GM12801 (cell line): Measurements from ENCODE around the gene LRRC23.

Experiments used
- TF ChIP-seq, protein P1 (sequence below): IDR thresholded peaks from one replicate; pipeline ENCODE4 v1.5.1; 2011; ENCODE audit warnings: control low read depth; ENCODE audit not compliant: insufficient read length; ENCODE audit errors: extremely low read depth

Gene LRRC23

DNA sequence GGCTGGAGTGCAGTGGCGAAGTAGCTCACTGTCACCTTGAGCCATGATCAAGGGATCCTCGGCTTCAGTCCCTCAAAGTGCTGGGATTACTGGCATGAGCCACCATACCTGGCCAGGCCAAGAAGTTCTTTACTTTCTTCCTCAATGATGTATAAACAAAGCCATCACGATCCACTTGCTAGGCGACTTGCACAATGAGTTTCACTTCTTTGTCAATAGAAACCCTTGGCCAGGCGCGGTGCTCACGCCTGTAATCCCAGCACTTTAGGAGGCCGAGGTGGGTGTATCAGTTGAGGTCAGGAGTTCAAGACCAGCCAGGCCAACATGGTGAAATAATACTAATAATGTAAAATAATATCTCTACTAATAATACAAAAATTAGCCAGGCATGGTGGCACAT, 17.2 kb upstream of the LRRC23 start:
- TF ChIP-seq, protein P1, sequence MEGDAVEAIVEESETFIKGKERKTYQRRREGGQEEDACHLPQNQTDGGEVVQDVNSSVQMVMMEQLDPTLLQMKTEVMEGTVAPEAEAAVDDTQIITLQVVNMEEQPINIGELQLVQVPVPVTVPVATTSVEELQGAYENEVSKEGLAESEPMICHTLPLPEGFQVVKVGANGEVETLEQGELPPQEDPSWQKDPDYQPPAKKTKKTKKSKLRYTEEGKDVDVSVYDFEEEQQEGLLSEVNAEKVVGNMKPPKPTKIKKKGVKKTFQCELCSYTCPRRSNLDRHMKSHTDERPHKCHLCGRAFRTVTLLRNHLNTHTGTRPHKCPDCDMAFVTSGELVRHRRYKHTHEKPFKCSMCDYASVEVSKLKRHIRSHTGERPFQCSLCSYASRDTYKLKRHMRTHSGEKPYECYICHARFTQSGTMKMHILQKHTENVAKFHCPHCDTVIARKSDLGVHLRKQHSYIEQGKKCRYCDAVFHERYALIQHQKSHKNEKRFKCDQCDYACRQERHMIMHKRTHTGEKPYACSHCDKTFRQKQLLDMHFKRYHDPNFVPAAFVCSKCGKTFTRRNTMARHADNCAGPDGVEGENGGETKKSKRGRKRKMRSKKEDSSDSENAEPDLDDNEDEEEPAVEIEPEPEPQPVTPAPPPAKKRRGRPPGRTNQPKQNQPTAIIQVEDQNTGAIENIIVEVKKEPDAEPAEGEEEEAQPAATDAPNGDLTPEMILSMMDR: no peak

DNA sequence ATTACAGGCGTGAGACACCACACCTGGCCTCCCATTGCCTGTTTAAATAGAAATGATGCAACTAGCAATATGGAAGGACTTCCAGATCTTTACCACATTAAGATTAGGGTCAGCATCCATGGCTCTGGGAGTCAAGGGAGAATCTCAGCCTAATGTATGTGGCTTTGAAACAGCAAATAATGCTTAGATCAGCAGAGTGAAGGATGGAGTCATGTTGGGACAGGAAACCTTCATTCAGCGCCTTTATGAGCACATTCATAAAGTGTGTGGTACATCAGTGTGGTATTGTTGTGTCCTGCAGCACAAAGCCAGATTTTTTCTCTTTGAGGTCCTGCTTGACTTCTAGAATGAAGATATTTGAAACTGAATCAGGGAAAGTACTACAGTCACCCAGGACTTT, 16.3 kb upstream of the LRRC23 start:
- TF ChIP-seq, protein P1: no peak

DNA sequence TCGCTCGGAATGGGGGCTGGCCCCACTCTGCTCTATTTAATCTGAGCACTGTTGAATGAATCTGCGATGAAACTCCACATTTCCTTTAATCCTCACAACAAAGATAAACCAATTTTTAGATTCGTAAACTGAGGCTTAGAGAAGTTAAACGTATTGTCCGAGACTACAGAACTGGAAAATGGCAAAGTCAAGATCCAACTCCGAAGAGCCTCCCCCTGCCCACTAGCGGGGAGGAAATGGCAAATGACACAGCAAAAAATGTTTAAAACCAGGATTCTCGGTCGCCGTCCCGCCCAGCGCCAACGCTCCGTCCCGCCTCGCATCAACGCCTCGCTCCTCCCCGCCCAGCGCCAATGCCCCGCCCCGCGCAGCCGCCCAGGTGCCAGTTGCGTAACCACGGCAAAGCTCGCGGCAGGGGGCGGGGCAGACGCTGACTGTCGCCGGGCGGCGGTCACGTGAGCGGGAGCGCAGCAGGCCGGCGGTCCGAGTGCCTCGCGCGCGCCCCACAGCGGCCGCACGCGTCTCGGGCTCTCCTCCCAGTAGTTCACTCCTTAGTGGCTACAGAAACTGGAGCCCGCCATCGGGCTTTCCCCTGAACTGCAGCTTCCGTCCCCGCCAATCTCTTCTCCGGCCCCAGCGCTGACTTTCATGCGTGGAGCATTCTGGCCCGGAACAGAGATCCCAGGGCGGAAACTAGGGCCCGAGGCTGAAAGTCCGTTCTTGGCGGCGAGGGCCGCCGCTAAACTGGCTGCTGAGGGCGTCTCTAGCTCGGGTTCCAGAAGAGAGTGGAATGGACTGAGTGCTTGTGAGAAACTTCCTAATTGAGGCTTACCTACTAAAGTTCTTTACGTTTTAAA, 13.6 kb upstream of the LRRC23 start:
- TF ChIP-seq, protein P1: no peak

DNA sequence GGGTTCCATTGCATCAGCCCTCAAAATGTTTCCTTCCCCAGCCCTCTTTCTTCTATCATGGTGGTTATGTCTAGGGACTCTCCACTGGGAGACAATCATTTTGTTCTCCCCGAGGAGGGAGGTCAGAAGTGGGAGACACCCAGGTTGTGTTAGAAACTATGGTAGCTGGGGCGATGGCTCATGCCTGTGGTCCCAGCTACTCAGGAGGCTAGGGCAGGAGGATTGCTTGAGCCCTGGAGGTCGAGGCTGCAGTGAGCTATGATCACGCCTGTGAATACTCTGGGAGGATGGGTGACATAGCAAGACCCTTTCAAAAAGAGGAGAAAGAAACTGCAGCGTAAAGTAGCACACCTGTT, 13.0 kb upstream of the LRRC23 start:
- TF ChIP-seq, protein P1: no peak

DNA sequence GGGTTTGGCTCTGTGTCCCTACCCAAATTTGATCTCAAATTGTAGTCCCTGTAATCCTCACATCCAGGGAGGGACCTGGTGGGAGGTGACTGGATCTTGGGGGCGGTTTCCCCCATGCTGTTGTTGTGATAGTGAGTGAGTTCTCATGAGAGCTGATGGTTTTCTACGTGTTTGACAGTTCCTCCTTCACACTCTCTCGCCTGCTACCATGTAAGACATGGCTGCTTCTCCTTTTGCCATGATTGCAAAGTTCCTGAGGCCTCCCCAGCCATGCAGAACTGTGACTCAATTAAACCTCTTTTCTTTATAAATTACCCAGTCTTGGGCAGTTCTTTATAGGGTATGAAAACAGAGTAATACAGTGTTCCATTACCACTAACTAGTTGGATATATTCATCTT, 10.3 kb upstream of the LRRC23 start:
- TF ChIP-seq, protein P1: no peak

DNA sequence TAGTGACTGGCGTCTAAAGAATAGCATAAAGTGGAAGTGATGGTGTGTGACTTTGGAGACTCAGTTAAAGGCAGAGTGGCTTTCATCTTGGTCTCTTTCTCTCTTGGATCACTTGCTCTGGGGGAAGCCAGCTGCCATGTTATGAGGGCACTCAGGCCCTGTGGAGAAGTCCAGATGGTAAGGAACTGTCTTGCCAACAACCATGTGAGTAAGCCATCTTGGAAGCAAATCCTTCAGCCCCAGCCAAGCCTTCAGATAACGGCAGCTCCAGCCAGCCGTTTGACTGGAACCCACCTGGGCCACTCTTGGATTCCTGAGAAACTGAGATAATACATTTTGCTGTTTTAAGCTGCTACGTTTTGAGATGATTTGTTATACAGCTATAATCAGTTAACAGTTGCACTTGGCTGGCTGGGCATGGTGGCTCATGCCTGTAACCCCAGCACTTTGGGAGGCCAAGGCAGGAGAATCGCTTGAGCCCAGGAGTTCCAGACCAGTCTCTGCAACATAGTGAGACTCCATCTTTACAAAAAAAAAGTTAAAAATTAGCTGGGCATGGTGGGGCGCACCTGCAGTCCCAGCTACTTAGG, 7.7 kb upstream of the LRRC23 start:
- TF ChIP-seq, protein P1: no peak

DNA sequence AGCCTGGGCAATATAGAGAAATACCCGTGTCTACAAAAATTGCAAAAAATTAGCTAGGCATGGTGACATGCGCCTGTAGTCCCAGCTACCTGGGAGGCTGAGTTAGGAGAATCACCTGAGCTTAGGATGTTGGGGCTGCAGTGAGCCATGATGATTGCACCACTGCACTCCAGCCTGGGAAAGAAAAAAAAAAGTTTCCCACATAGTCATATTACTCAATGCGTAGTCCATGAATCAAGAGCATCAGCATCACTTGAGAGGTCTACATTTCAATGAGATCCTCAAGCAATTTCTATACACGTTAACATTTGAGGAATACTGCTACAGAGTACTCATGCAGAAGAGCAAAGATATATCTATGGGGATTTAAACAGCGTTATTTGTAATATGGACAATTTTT, 5.2 kb upstream of the LRRC23 start:
- TF ChIP-seq, protein P1: no peak
